Ovary (tissue), 9 donors: ENCODE results near the gene CHTOP. TPM values are rescaled to one million over a fixed set of nuclear protein-coding genes. Genes with fewer than 3 reads are reported as not detected.
A peak's percentile ranks its signal among the peaks of the same experiment; 100 is the strongest.
"Not testable (repeated sequence)": the region's sequence is repeated elsewhere in the genome, so short reads cannot be mapped to it uniquely, and the experiment has no call there.

Experiments
- DNase-seq, 5 donors: peaks; one replicate each; pipeline ENCODE4 v3.0.0-alpha.2; 2019 to 2020
- H3K27ac ChIP-seq, 2 donors: fragments of 200-600 bp; one replicate each; pipeline versions ENCODE4 v1.5.1 to v1.8.0; 2019 to 2022
- H3K27me3 ChIP-seq: fragments of 200-600 bp; one replicate; pipeline ENCODE4 v1.8.0; 2022
- H3K36me3 ChIP-seq: fragments of 200-600 bp; sonication (generic); one replicate; pipeline ENCODE4 v1.5.1; 2019
- H3K4me1 ChIP-seq: one replicate; pipeline ENCODE4 v1.8.1; 2013; ENCODE audit warnings: mild to moderate bottlenecking, moderate library complexity; ENCODE audit not compliant: insufficient read depth
- H3K4me3 ChIP-seq: fragments of 200-600 bp; sonication (generic); one replicate; pipeline ENCODE4 v1.5.1; 2017
- H3K9me3 ChIP-seq, 2 donors: fragments of 200-600 bp in 1 of 2; sonication (generic) in 1 of 2; one replicate each; pipeline versions ENCODE4 v1.5.1 to v1.8.1; 2013 to 2019; ENCODE audit warnings: mild to moderate bottlenecking in 1 of 2, moderate library complexity in 1 of 2
- CTCF ChIP-seq, 3 donors: fragments of 450-650 bp in 2 of 3; fragments of 200-600 bp in 1 of 3; IDR thresholded peaks; one replicate each; pipeline versions ENCODE4 v1.5.1 to v1.8.0; 2016 to 2022; ENCODE audit warnings: antibody characterized with exemption in 3 of 3, mild to moderate bottlenecking in 1 of 3
- EP300 ChIP-seq: sonication (generic); formaldehyde crosslinking; IDR thresholded peaks from one replicate; pipeline ENCODE4 v1.6.1; 2017; ENCODE audit warnings: antibody characterized with exemption
- POLR2A ChIP-seq: fragments of 450-650 bp; IDR thresholded peaks from one replicate; pipeline ENCODE4 v1.6.1; 2017; ENCODE audit warnings: antibody characterized with exemption, mild to moderate bottlenecking, moderate library complexity
- WGBS, 3 donors: extraction: QIAGEN DNeasy Blood & Tissue Kit in 1 of 3; methylation state at CpG; one replicate each; pipeline versions ENCODE4 v1.1.5 to v1.1.7; 2013 to 2017; 5-methylcytosine and 5-hydroxymethylcytosine counted together
- intact Hi-C, 4 donors: fragments of 100-400 bp; cut with DNase I; formaldehyde crosslinking; loops; one replicate each; pipeline versions ENCODE4 v1.11.0 to v1.15.1; 2022 to 2023
- polyA plus RNA-seq, 2 donors: library from polyadenylated mRNA; stranded (reverse); fragments of 200-250 nt in 1 of 2; fragments of 350-450 nt in 1 of 2; fragmentation: Illumina TruSeq in 1 of 2; extraction: RNeasy Lipid Tissue Mini Kit (QIAGEN cat#74804) in 1 of 2; gene quantifications; one replicate each; pipeline ENCODE4 v1.2.3, GENCODE V29; 2013 to 2014
- total RNA-seq, 7 donors: library from RNA; depleted of rRNA in 2 of 7; stranded (reverse); fragments of >200 nt in 2 of 7; fragmentation: NEBNext Ultra II Directional in 3 of 7; extraction: Animal tissue kit (Norgen Biotek cat#: 25700) in 3 of 7; gene quantifications; one replicate each; pipeline versions ENCODE4 v1.1.0 to v1.2.4, GENCODE V29; 2016 to 2023
- donor health status: DM: no; HTN: no; CAD: no; lungs with moderate emphysema.
- donor health status: DM: no; HTN: no; CAD: no.
- donor health status: Bipolar disorder and iron deficiency.
- donor health status: DM: yes; HTN: yes; CAD: no.
- donor health status: DM: no; HTN: no; CAD: no.
- donor health status: DM: yes; HTN: yes; CAD: no.

CHTOP gene
- total and polyA plus RNA-seq, 9 donors, result 54.0 to 91.1 (median 72.9) TPM

- Histone ChIP-seq H3K9me3 (no peaks in the 10 kb centered on the region), H3K27ac (no peak overlapping the region), H3K27me3 (no peaks in the 10 kb centered on the region), H3K36me3 (no peaks in the 10 kb centered on the region), H3K4me1 (peaks cover 3% of the 10 kb centered on the region), H3K4me3 (no peak overlapping the region)
- TF ChIP-seq POLR2A, result no peak
- TF ChIP-seq CTCF (IDR thresholded peaks at IDR 0.05), result no peak
- no peak for TF ChIP-seq EP300
- intact Hi-C loops, result loop anchor here in 2 of 4 donors (5.0 to 10.0 kb wide), 2 partner anchors 135 to 153 kb away; no protein-coding TSS in a partner anchor
- 73 to 81% (median 77%) methylated on average over 4 of the region's 4 CpGs for WGBS, 3 donors
- DNase-seq, result no peak
These were observed 33.6 kb downstream of the CHTOP start for GRCh38 chr1:153667439-153667838.

GRCh38 chr1:153668672-153669071 is 34.8 kb downstream of the CHTOP start:
- H3K4me3 ChIP-seq, H3K4me1 ChIP-seq, H3K9me3 ChIP-seq, H3K27ac ChIP-seq, H3K36me3 ChIP-seq, H3K27me3 ChIP-seq: not testable (repeated sequence)
- DNase-seq, result peak in 1 of 5 donors; percentile 28
- 87 to 92% (median 90%) methylated on average over 8 of the region's 8 CpGs for WGBS, 3 donors
- intact Hi-C loops, result loop anchor here in 2 of 4 donors (5.0 to 10.0 kb wide), 2 partner anchors 136 to 154 kb away; no protein-coding TSS in a partner anchor

- 64 to 74% (median 73%) methylated on average over 6 of the region's 6 CpGs for WGBS, 3 donors
- intact Hi-C loops, result loop anchor here (5.0 to 10.0 kb wide), 6 partner anchors 92 to 318 kb away; partner anchors contain the start of genes DENND4B (in 2 of the 4) and RAB13 (in 2 of the 4)
- H3K36me3 ChIP-seq, result no peaks in the 10 kb centered on the region
- no peak overlapping the region for H3K27ac ChIP-seq
- H3K4me3 ChIP-seq, result peak overlapping the region; percentile 71
- DNase-seq, result no peak
- TF ChIP-seq POLR2A (no peak), EP300 (no peak), CTCF (IDR thresholded peaks at IDR 0.05) (no peak)
- H3K27me3 ChIP-seq, result no peaks in the 10 kb centered on the region
- H3K9me3 ChIP-seq, result no peaks in the 10 kb centered on the region
- peaks cover 3% of the 10 kb centered on the region for H3K4me1 ChIP-seq
These were observed 35.7 kb downstream of the CHTOP start for GRCh38 chr1:153669606-153670005.

GRCh38 chr1:153670257-153670858 is 36.5 kb downstream of the CHTOP start:
- intact Hi-C loops, result loop anchor here in 3 of 4 donors (5.0 to 10.0 kb wide), 4 partner anchors 93 to 317 kb away; partner anchors contain the start of genes DENND4B (in 2 of the 3) and RAB13 (in 2 of the 3)
- 0 to 1% (median 1%) methylated on average over 22 of the region's 22 CpGs for WGBS, 3 donors
- DNase-seq, result peak in 1 of 5 donors; percentile 63

More at GRCh38 chr1:153670257-153670858, 36.5 kb downstream of the CHTOP start:
- Histone ChIP-seq H3K27ac (peak overlapping the region; percentile 49 to 53), H3K36me3 (no peaks in the 10 kb centered on the region), H3K9me3 (no peaks in the 10 kb centered on the region), H3K4me3 (peak overlapping the region; percentile 71), H3K4me1 (peaks cover 3% of the 10 kb centered on the region), H3K27me3 (no peaks in the 10 kb centered on the region)
- TF ChIP-seq EP300, result no peak
- TF ChIP-seq POLR2A, result no peak
- TF ChIP-seq CTCF (IDR thresholded peaks at IDR 0.05), result no peak
